Ectodermal cell (in vitro differentiated cells): ENCODE data around the gene IGSF22. TPM values are rescaled to one million over a fixed set of nuclear protein-coding genes. Genes with fewer than 3 reads are reported as not detected.

Source experiments
- H3K27ac ChIP-seq: 2 replicates; pipeline ENCODE4 v1.7.0; 2013; ENCODE audit warnings: mild to moderate bottlenecking, low read depth, low read length; ENCODE audit not compliant: insufficient read depth, poor library complexity, severe bottlenecking
- H3K27me3 ChIP-seq: 2 replicates; pipeline ENCODE4 v1.7.0; 2013; ENCODE audit warnings: mild to moderate bottlenecking, low read length; ENCODE audit not compliant: insufficient read depth, control insufficient read depth, poor library complexity, severe bottlenecking
- H3K36me3 ChIP-seq: one replicate; pipeline ENCODE4 v1.7.0; 2013; ENCODE audit warnings: low read length; ENCODE audit not compliant: control insufficient read depth, insufficient read depth
- H3K4me1 ChIP-seq: one replicate; pipeline ENCODE4 v1.7.0; 2013; ENCODE audit warnings: low read length; ENCODE audit not compliant: control insufficient read depth, insufficient read depth
- H3K4me3 ChIP-seq: 2 replicates; pipeline ENCODE4 v1.7.0; 2013; ENCODE audit warnings: low read depth, low read length, control low read depth; ENCODE audit not compliant: insufficient read depth
- H3K9me3 ChIP-seq: 2 replicates; pipeline ENCODE4 v1.7.0; 2013; ENCODE audit warnings: mild to moderate bottlenecking, low read length, moderate library complexity; ENCODE audit not compliant: control insufficient read depth
- WGBS, 2 experiments: methylation state at CpG; one replicate each; pipeline ENCODE4 v1.1.7; 2013; ENCODE audit warnings: missing lambda C conversion rate in 2 of 2; 5-methylcytosine and 5-hydroxymethylcytosine counted together
- polyA plus RNA-seq, 4 experiments: library from polyadenylated mRNA; stranded (reverse); fragments of 50-300 nt; gene quantifications; one replicate each; pipeline ENCODE4 v1.2.3, GENCODE V29; 2013

Gene IGSF22
- polyA plus RNA-seq (2013, experiment 1 of 4): 0.13 TPM
- 0.46 TPM for polyA plus RNA-seq (2013, experiment 2 of 4)
- 0.05 TPM for polyA plus RNA-seq (2013, experiment 3 of 4)
- 0.08 TPM for polyA plus RNA-seq (2013, experiment 4 of 4)

GRCh38 chr11:18726040-18726439 lies at the start of gene IGSF22:
Gene IGSF22, minus strand, starts transcription at chr11:18726188. Its CDS starts 1,952 bp downstream, at chr11:18724236.
- H3K4me1 ChIP-seq: peaks cover 6% of the 10 kb centered on the region
- 24 to 37% methylated on average over 7 of the region's 7 CpGs for WGBS, 2 experiments
- H3K9me3 ChIP-seq: no peaks in the 10 kb centered on the region
- H3K36me3 ChIP-seq: no peaks in the 10 kb centered on the region
- H3K4me3 ChIP-seq: no peak within 1 kb of the TSS
- H3K27ac ChIP-seq: no peak within 1 kb of the TSS
- peaks cover 5% of the 10 kb centered on the region for H3K27me3 ChIP-seq

GRCh38 chr11:18774801-18775200 lies 48.8 kb upstream of the IGSF22 start:
- H3K4me3 ChIP-seq: no peak overlapping the region
- no peaks in the 10 kb centered on the region for H3K9me3 ChIP-seq
- peaks cover 6% of the 10 kb centered on the region for H3K4me1 ChIP-seq
- no peaks in the 10 kb centered on the region for H3K27me3 ChIP-seq
- WGBS, 2 experiments: 86 to 89% methylated on average over 7 of the region's 7 CpGs
- H3K36me3 ChIP-seq: no peaks in the 10 kb centered on the region
- no peak overlapping the region for H3K27ac ChIP-seq

GRCh38 chr11:18773681-18774080 lies 47.7 kb upstream of the IGSF22 start:
- no peaks in the 10 kb centered on the region for H3K36me3 ChIP-seq
- no peaks in the 10 kb centered on the region for H3K4me1 ChIP-seq
- H3K4me3 ChIP-seq: no peak overlapping the region
- no peak overlapping the region for H3K27ac ChIP-seq
- H3K9me3 ChIP-seq: no peaks in the 10 kb centered on the region
- H3K27me3 ChIP-seq: no peaks in the 10 kb centered on the region
- 87 to 88% methylated on average over 3 of the region's 3 CpGs for WGBS, 2 experiments

GRCh38 chr11:18773104-18773503 lies 47.1 kb upstream of the IGSF22 start:
- WGBS, 2 experiments: 62 to 64% methylated on average over 8 of the region's 8 CpGs
- H3K36me3 ChIP-seq: no peaks in the 10 kb centered on the region
- H3K27ac ChIP-seq: no peak overlapping the region
- no peaks in the 10 kb centered on the region for H3K4me1 ChIP-seq
- H3K9me3 ChIP-seq: no peaks in the 10 kb centered on the region
- no peaks in the 10 kb centered on the region for H3K27me3 ChIP-seq
- no peak overlapping the region for H3K4me3 ChIP-seq

- WGBS, 2 experiments: 90 to 93% methylated on average over 5 of the region's 5 CpGs
- Histone ChIP-seq H3K27me3 (no peaks in the 10 kb centered on the region), H3K4me1 (no peaks in the 10 kb centered on the region), H3K36me3 (no peaks in the 10 kb centered on the region), H3K4me3 (no peak overlapping the region), H3K9me3 (no peaks in the 10 kb centered on the region), H3K27ac (no peak overlapping the region)
These were observed 46.2 kb upstream of the IGSF22 start for GRCh38 chr11:18772211-18772610.

- no peaks in the 10 kb centered on the region for H3K36me3 ChIP-seq
- no peak overlapping the region for H3K4me3 ChIP-seq
- H3K9me3 ChIP-seq: no peaks in the 10 kb centered on the region
- no peaks in the 10 kb centered on the region for H3K27me3 ChIP-seq
- 87% methylated on average over 13 of the region's 13 CpGs for WGBS, 2 experiments
- no peaks in the 10 kb centered on the region for H3K4me1 ChIP-seq
- H3K27ac ChIP-seq: no peak overlapping the region
These were observed 45.5 kb upstream of the IGSF22 start for GRCh38 chr11:18771266-18772035.

- Histone ChIP-seq H3K36me3 (no peaks in the 10 kb centered on the region), H3K9me3 (no peaks in the 10 kb centered on the region), H3K27me3 (no peaks in the 10 kb centered on the region), H3K4me1 (no peaks in the 10 kb centered on the region), H3K27ac (no peak overlapping the region), H3K4me3 (no peak overlapping the region)
- WGBS, 2 experiments: 84% methylated on average over 11 of the region's 11 CpGs
These were observed 44.6 kb upstream of the IGSF22 start for GRCh38 chr11:18770479-18771125.

- Histone ChIP-seq H3K27ac (no peak overlapping the region), H3K4me1 (no peaks in the 10 kb centered on the region), H3K27me3 (no peaks in the 10 kb centered on the region), H3K36me3 (no peaks in the 10 kb centered on the region), H3K9me3 (no peaks in the 10 kb centered on the region), H3K4me3 (no peak overlapping the region)
- WGBS, 2 experiments: 53 to 62% methylated on average over 7 to 8 of the region's 8 CpGs
These were observed 43.9 kb upstream of the IGSF22 start for GRCh38 chr11:18769802-18770456.

- no peak overlapping the region for H3K27ac ChIP-seq
- 82 to 86% methylated on average over 5 of the region's 5 CpGs for WGBS, 2 experiments
- H3K9me3 ChIP-seq: no peaks in the 10 kb centered on the region
- no peaks in the 10 kb centered on the region for H3K4me1 ChIP-seq
- H3K27me3 ChIP-seq: no peaks in the 10 kb centered on the region
- no peaks in the 10 kb centered on the region for H3K36me3 ChIP-seq
- H3K4me3 ChIP-seq: no peak overlapping the region
These were observed 43.0 kb upstream of the IGSF22 start for GRCh38 chr11:18768978-18769377.

- H3K27me3 ChIP-seq: no peaks in the 10 kb centered on the region
- no peak overlapping the region for H3K4me3 ChIP-seq
- H3K27ac ChIP-seq: no peak overlapping the region
- 91 to 92% methylated on average over 4 of the region's 4 CpGs for WGBS, 2 experiments
- no peaks in the 10 kb centered on the region for H3K36me3 ChIP-seq
- H3K4me1 ChIP-seq: no peaks in the 10 kb centered on the region
- no peaks in the 10 kb centered on the region for H3K9me3 ChIP-seq
These were observed 42.5 kb upstream of the IGSF22 start for GRCh38 chr11:18768472-18768901.
